A673 (cell line): ENCODE results near the gene SPEF2.

Source experiments
- EZH2 ChIP-seq: fragments of 200-600 bp; sonication (generic); IDR thresholded peaks from 2 replicates; pipeline ENCODE4 v1.6.1; 2017; ENCODE audit warnings: borderline replicate concordance, low read depth, mild to moderate bottlenecking, mixed read lengths, antibody characterized with exemption, low read length; ENCODE audit not compliant: poor library complexity, severe bottlenecking
- TF ChIP-seq, protein P1 (sequence below): fragments of 300-800, 200-600 bp; sonication (generic); conservative IDR thresholded peaks from 2 replicates; pipeline ENCODE4 v1.5.1; 2017; ENCODE audit warnings: low read depth, mild to moderate bottlenecking, antibody characterized with exemption, low read length, moderate library complexity, mixed read lengths

DNA sequence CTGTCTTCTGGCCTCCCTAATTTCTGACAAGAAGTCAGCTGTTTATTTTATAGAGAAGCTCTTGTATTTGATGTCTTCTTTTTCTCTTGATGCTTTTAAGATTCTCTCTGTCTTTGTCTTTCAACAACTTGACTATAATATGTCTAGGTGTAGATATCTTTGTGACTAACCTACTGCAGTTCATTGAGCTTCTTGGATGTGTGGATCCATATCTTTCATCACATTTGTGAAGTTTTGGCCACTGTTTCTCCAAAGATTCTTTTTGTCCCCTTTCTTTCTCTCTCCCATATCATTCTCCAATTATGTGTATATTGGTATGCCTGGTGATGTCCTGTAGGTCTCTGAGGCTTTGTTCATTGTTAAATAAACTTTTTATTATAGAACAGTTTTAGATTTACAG, 16.7 kb downstream of the SPEF2 start:
- no peak for TF ChIP-seq EZH2
- TF ChIP-seq, protein P1, sequence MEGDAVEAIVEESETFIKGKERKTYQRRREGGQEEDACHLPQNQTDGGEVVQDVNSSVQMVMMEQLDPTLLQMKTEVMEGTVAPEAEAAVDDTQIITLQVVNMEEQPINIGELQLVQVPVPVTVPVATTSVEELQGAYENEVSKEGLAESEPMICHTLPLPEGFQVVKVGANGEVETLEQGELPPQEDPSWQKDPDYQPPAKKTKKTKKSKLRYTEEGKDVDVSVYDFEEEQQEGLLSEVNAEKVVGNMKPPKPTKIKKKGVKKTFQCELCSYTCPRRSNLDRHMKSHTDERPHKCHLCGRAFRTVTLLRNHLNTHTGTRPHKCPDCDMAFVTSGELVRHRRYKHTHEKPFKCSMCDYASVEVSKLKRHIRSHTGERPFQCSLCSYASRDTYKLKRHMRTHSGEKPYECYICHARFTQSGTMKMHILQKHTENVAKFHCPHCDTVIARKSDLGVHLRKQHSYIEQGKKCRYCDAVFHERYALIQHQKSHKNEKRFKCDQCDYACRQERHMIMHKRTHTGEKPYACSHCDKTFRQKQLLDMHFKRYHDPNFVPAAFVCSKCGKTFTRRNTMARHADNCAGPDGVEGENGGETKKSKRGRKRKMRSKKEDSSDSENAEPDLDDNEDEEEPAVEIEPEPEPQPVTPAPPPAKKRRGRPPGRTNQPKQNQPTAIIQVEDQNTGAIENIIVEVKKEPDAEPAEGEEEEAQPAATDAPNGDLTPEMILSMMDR, result no peak
